Keratinocyte (primary cell): ENCODE results near the gene TTC39C. TPM values are rescaled to one million over a fixed set of nuclear protein-coding genes. Genes with fewer than 3 reads are reported as not detected.
"Not testable (repeated sequence)": the region's sequence is repeated elsewhere in the genome, so short reads cannot be mapped to it uniquely, and the experiment has no call there.

ENCODE experiments used
- DNase-seq: peaks from one replicate; pipeline ENCODE4 v3.0.0-alpha.2; 2011; ENCODE audit warnings: low read depth, missing footprints, low spot score
- FAIRE-seq: peaks from 2 replicates; lab custom pipeline; 2011; peaks lifted over from hg19 to GRCh38; lab: Jason Lieb, UNC
- H2AFZ ChIP-seq: 2 replicates; pipeline ENCODE4 v1.6.0; 2012; ENCODE audit warnings: low read length, control low read depth, inconsistent platforms; ENCODE audit not compliant: control insufficient read depth
- H3K27ac ChIP-seq: 2 replicates; pipeline ENCODE4 v1.5.1; 2011; ENCODE audit warnings: low read length; ENCODE audit not compliant: control insufficient read depth, insufficient read depth
- H3K27me3 ChIP-seq: 3 replicates; pipeline ENCODE4 v1.6.0; 2011; ENCODE audit warnings: low read length; ENCODE audit not compliant: control insufficient read depth, insufficient read depth; ENCODE audit errors: extremely low read depth
- H3K36me3 ChIP-seq, 2 experiments: 2 replicates in 1 of 2; 3 replicates in 1 of 2; pipeline ENCODE4 v1.5.1; 2011; ENCODE audit warnings: low read length in 2 of 2, mild to moderate bottlenecking in 1 of 2; ENCODE audit not compliant: control insufficient read depth in 2 of 2, insufficient read depth in 2 of 2; ENCODE audit errors: extremely low read depth in 1 of 2
- H3K4me1 ChIP-seq: 3 replicates; pipeline ENCODE4 v1.5.1; 2011; ENCODE audit warnings: low read length; ENCODE audit not compliant: control insufficient read depth, insufficient read depth; ENCODE audit errors: extremely low read depth
- H3K4me2 ChIP-seq: 3 replicates; pipeline ENCODE4 v1.6.0; 2011; ENCODE audit warnings: low read depth, low read length; ENCODE audit not compliant: control insufficient read depth, insufficient read depth; ENCODE audit errors: extremely low read depth
- H3K4me3 ChIP-seq, 3 experiments: fragments of 200-600 bp in 1 of 3; sonication (generic) in 1 of 3; 2 replicates in 2 of 3; 3 replicates in 1 of 3; pipeline ENCODE4 v1.5.1; 2011 to 2016; ENCODE audit warnings: low read length in 3 of 3, mild to moderate bottlenecking in 3 of 3, control low read depth in 2 of 3, inconsistent platforms in 1 of 3, low read depth in 1 of 3, mixed read lengths in 1 of 3, mixed run types in 1 of 3, moderate library complexity in 1 of 3; ENCODE audit not compliant: control insufficient read depth in 2 of 3, insufficient read depth in 2 of 3; ENCODE audit errors: extremely low read depth in 1 of 3
- H3K79me2 ChIP-seq: 2 replicates; pipeline ENCODE4 v1.6.0; 2012; ENCODE audit warnings: low read length; ENCODE audit not compliant: control insufficient read depth, insufficient read depth
- H3K9ac ChIP-seq: 3 replicates; pipeline ENCODE4 v1.6.0; 2011; ENCODE audit warnings: low read length; ENCODE audit not compliant: control insufficient read depth, insufficient read depth; ENCODE audit errors: extremely low read depth
- H3K9me1 ChIP-seq: 3 replicates; pipeline ENCODE4 v1.6.0; 2011; ENCODE audit warnings: low read length; ENCODE audit not compliant: control insufficient read depth, insufficient read depth; ENCODE audit errors: extremely low read depth
- H3K9me3 ChIP-seq: 2 replicates; pipeline ENCODE4 v1.5.1; 2012; ENCODE audit warnings: low read depth, low read length; ENCODE audit not compliant: control insufficient read depth
- H4K20me1 ChIP-seq: 3 replicates; pipeline ENCODE4 v1.6.0; 2011; ENCODE audit warnings: low read length; ENCODE audit not compliant: control insufficient read depth, insufficient read depth; ENCODE audit errors: extremely low read depth
- CTCF ChIP-seq, 3 experiments: IDR thresholded peaks in 1 of 3; conservative IDR thresholded peaks in 1 of 3; optimal IDR thresholded peaks in 1 of 3; 2 replicates in 2 of 3; 3 replicates in 1 of 3; pipeline versions ENCODE3 to v1.5.1; 2011; ENCODE audit warnings: low read length in 3 of 3, mild to moderate bottlenecking in 3 of 3, moderate library complexity in 2 of 3, control low read depth in 1 of 3, inconsistent platforms in 1 of 3; ENCODE audit not compliant: insufficient read depth in 2 of 3; ENCODE audit errors: extremely low read depth in 1 of 3
- EZH2 ChIP-seq: IDR thresholded peaks from one replicate; pipeline ENCODE4 v1.6.1; 2012; ENCODE audit warnings: inconsistent platforms, mild to moderate bottlenecking, low read length, moderate library complexity
- dilution Hi-C: fragments of 300-500 bp; cut with MboI; formaldehyde crosslinking; loops from one replicate; pipeline ENCODE4 v1.7.0; 2020; ENCODE audit warnings: low sequenced_read_pairs; ENCODE audit not compliant: extremely low pct_ligation_motif_present
- polyA plus RNA-seq, 5 experiments: library from polyadenylated mRNA; depleted of rRNA in 3 of 5; stranded (reverse) in 3 of 5; stranded (forward) in 1 of 5; unstranded in 1 of 5; fragments of >200 nt; gene quantifications; 1 replicate in 1 of 5; 2 replicates in 3 of 5; 3 replicates in 1 of 5; pipeline versions ENCODE4 v1.2.1 to v1.2.3, GENCODE V29; 2011 to 2012; ENCODE audit warnings: missing spikeins in 2 of 5, low read depth in 1 of 5, low replicate concordance in 1 of 5

Gene TTC39C
- polyA plus RNA-seq, 1 donor (not counting 4 experiments of a cell fraction or from before 2014, with no cell fraction given), result 26.8 TPM

GRCh38 chr18:24072743-24073142, 58.2 kb downstream of the TTC39C start:
- Histone ChIP-seq H3K9me1 (no peaks in the 10 kb centered on the region), H3K4me2 (no peak overlapping the region), H3K9me3 (no peaks in the 10 kb centered on the region), H3K27ac (no peak overlapping the region), H3K79me2 (no peaks in the 10 kb centered on the region), H4K20me1 (no peaks in the 10 kb centered on the region), H3K4me1 (peaks cover 12% of the 10 kb centered on the region), H3K9ac (no peak overlapping the region), H3K36me3 (peaks cover 0 to 3% of the 10 kb centered on the region in 2 experiments), H2AFZ (no peak overlapping the region), H3K27me3 (no peaks in the 10 kb centered on the region), H3K4me3 (no peak overlapping the region)
- dilution Hi-C loops, result no loop called here
- no peak for TF ChIP-seq CTCF (optimal IDR thresholded peaks at IDR 0.05 in 1 of 3, IDR thresholded peaks at IDR 0.05 in 1 of 3, conservative IDR thresholded peaks at IDR 0.05 in 1 of 3; ENCODE audit: extremely low read depth in 1 of 3, insufficient read depth in 2 of 3, low read length in 3 of 3)
- FAIRE-seq, result no peak
- DNase-seq, result no peak

DNA sequence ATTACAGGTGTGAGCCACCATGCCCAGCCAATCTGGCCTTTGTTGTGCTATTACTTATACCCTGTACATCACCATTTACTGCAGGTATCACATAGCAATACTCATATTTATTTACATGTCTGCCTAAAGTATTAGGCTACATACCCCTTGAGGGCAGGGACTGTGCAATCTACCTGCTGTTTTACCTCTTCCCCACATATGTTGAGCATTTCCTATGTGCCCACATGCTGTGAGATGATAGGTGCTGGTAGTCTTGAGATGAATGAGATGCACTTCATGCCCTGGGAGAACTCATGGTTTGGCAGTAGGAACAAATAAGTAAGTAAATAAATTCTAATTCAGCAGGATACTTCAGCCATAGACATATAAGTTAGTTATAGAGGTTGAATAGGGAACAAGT, 59.2 kb downstream of the TTC39C start:
- no peak for TF ChIP-seq EZH2
- TF ChIP-seq CTCF (optimal IDR thresholded peaks at IDR 0.05 in 1 of 3, IDR thresholded peaks at IDR 0.05 in 1 of 3, conservative IDR thresholded peaks at IDR 0.05 in 1 of 3; ENCODE audit: extremely low read depth in 1 of 3, insufficient read depth in 2 of 3, low read length in 3 of 3), result no peak
- dilution Hi-C loops, result no loop called here
- H3K4me3 ChIP-seq, result no peak overlapping the region

GRCh38 chr18:24074757-24075156, 60.2 kb downstream of the TTC39C start:
- H3K79me2 ChIP-seq, H4K20me1 ChIP-seq, H3K27me3 ChIP-seq, H3K9me3 ChIP-seq, H2AFZ ChIP-seq, H3K27ac ChIP-seq, H3K4me2 ChIP-seq, H3K4me3 ChIP-seq, H3K9ac ChIP-seq, H3K36me3 ChIP-seq, H3K9me1 ChIP-seq, dilution Hi-C loops, FAIRE-seq, H3K4me1 ChIP-seq, DNase-seq: not testable (repeated sequence)

More for the DNA sequence above, 59.2 kb downstream of the TTC39C start:
- H3K36me3 ChIP-seq, result peaks cover 0 to 8% of the 10 kb centered on the region in 2 experiments
- no peak overlapping the region for H2AFZ ChIP-seq
- no peaks in the 10 kb centered on the region for H3K9me1 ChIP-seq
- no peak for DNase-seq
- H3K4me2 ChIP-seq, result no peak overlapping the region
- FAIRE-seq, result no peak
- no peaks in the 10 kb centered on the region for H3K9me3 ChIP-seq
- no peak overlapping the region for H3K27ac ChIP-seq
- peaks cover 10% of the 10 kb centered on the region for H3K4me1 ChIP-seq
- no peaks in the 10 kb centered on the region for H4K20me1 ChIP-seq
- no peak overlapping the region for H3K9ac ChIP-seq
- no peaks in the 10 kb centered on the region for H3K79me2 ChIP-seq
- H3K27me3 ChIP-seq, result no peaks in the 10 kb centered on the region
